Cerebellar nuclear complex (tissue), 1 donor: Measurements from ENCODE around the gene STARD5.
"Not testable (repeated sequence)": the region's sequence is repeated elsewhere in the genome, so short reads cannot be mapped to it uniquely, and the experiment has no call there.

Experiments
- DNase-seq, 2 experiments: peaks; one replicate each; lab custom pipeline; 2025; lab: John Stamatoyannopoulos, UW

The STARD5 gene

DNA sequence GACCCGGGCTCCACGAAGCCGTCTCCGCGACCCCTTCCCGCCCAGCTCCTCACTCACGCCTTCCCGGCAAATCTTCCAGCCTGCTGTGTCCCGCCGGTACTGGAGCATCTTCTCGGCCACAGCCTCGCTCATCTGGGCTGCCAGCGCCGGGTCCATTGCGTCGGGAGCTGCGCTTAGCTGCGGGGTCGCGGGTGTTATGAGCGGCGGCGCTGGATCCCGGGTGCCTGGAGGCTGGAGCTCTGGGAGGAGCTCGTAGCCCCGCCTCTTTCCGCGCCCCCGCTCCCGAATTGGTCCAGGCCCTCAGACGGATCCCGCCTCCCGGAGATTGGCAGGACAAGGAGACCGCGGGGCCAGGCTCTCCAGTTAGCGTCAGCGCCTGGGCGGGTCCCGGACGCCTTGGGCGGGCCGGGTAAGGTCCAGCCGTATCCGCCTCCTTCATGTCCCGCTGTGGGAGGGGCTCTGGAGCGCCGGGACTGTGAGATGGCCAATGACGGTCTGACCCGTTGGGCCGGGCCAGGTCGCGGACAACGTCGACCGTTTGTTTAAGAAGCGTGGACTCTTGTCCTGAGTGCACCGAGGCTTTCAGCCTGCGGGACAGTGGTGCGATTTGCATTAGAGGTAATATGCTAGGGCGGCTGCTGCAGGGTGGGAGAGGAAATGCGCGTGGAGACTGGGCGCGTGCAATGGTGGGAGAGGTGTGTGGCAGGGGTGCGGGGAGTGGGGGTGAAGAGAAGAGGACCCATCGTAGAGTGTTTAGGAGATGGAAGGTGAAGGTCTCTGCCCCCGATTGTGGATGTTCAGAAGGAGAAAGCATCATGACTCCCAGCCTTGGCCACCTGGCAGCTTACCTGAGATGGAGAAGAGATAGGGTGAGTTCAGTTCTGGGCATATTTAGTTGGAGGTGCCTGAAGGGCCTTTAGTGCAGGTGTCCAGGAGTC is at the start of gene STARD5:
Gene STARD5 (minus strand): TSS at position 198 of the 938 bp plus-strand sequence. CDS start 42 bp downstream, at position 156.
- DNase-seq = peak; percentile 94

- no peak for DNase-seq
Observed at GRCh38 chr15:81373176-81373575, 49.2 kb upstream of the STARD5 start.

GRCh38 chr15:81372575-81372974 is 48.6 kb upstream of the STARD5 start:
- DNase-seq = no peak

GRCh38 chr15:81363718-81364500 is 40.0 kb upstream of the STARD5 start:
- no peak for DNase-seq

DNA sequence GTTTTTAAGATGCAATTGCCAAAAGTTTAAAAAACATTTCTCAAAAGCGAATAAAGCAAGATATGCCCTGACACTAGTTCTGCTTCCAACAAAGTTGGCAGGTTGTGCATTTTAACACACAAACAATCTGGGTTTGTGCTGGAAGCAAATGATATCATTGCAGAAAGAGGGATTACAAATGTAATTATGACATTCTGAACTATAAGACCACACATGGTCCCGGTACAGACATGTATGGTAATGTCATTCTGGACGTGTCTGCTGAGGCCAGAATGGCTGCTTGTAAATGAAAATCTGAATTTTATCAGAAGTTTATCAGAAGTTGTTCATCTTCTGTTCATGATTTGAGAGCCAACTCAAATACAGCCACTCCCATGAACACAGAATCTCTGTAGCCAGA is 39.3 kb upstream of the STARD5 start:
- DNase-seq = no peak

DNA sequence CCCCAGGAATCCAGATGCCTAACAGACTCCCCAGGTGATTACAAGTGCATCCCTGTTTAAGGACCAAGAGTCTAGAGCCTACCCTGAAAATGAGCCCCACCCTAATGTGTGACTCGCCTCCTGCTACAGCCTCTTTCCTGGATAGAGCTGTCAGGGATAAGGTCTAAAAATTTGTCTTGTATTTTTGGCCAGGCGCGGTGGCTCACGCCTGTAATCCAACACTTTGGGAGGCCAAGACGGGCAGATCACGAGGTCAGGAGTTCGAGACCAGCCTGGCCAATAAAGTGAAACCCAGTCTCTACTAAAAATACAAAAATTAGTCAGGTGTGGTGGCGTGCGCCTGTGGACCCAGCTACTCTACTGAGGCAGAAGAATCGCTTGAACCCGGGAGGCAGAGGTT is 38.8 kb upstream of the STARD5 start:
- DNase-seq = no peak

GRCh38 chr15:81361891-81362290 is 38.0 kb upstream of the STARD5 start:
- DNase-seq = no peak

DNA sequence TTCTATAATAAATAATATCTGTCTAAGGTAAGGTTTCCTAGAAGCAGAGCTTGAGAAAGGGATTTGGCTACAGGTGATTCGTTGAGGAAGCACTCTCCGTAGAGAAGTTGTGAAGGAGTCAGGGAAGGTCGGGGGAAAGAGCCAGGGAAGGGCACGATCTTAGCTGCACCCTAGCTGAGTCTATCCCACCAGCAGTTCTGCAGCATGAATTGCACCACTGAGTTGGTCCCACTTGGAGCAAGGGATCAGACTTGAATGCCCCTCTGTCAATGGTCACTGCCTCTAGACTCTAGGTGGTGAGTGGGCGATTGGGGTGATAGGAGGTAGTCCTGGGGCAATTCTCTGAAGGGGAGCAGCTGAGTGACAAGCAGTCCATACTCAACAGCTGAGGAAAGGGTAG is 36.5 kb upstream of the STARD5 start:
- no peak for DNase-seq

GRCh38 chr15:81358248-81358647 is 34.3 kb upstream of the STARD5 start:
- no peak for DNase-seq

GRCh38 chr15:81357180-81357686 is 33.3 kb upstream of the STARD5 start:
- no peak for DNase-seq

- no peak for DNase-seq
Observed at GRCh38 chr15:81356252-81356651, 32.3 kb upstream of the STARD5 start.

- DNase-seq = peak; percentile 85 to 88
Observed at GRCh38 chr15:81351651-81352050, 27.7 kb upstream of the STARD5 start.

DNA sequence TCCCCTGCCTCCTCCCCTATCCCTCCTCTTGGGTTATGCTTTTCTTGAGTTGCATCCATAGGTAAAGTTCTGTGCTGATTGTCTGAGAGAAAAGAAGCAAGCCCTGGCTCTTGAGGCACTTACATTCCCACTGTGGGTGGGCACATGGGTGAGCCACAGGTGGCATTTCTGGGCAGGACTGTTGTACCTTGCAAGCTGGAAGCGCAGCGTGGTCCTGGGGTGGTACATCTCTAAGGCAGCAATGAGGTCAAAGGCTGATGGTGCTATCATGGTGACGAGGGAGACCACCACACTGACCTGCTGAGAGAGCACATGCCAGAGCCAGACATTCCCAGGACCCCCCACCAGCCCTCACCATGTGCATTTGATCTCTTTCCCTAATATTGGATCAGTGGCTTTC is 25.3 kb upstream of the STARD5 start:
- no peak for DNase-seq

GRCh38 chr15:81348691-81349090 is 24.8 kb upstream of the STARD5 start:
- DNase-seq = not testable (repeated sequence)

GRCh38 chr15:81347910-81348309 is 24.0 kb upstream of the STARD5 start:
- DNase-seq = no peak

- DNase-seq = no peak
Observed at GRCh38 chr15:81346611-81347010, 22.7 kb upstream of the STARD5 start.

- no peak for DNase-seq
Observed at GRCh38 chr15:81343371-81343770, 19.4 kb upstream of the STARD5 start.

DNA sequence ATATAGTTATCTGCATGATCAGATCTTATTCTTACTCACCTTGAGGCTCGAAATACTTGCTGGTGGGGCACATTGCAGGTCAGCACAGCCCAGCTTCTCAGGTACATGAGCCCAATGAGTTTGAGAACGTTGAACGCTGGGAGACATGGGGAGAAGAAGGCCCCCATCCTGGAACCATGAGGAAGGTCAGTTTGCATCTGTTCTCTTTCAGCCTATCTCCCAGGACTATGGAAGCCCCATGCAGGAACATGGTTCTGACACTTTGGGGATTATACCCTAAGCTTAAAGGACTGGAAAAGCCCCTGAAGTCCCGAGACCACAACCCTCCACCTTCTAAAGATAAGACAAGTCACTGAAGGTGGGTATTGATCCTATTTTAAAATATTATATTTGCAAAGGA is 17.4 kb upstream of the STARD5 start:
- DNase-seq = no peak

- no peak for DNase-seq
Observed at GRCh38 chr15:81339851-81340250, 15.9 kb upstream of the STARD5 start.

- DNase-seq = no peak
Observed at GRCh38 chr15:81339321-81339720, 15.4 kb upstream of the STARD5 start.

DNA sequence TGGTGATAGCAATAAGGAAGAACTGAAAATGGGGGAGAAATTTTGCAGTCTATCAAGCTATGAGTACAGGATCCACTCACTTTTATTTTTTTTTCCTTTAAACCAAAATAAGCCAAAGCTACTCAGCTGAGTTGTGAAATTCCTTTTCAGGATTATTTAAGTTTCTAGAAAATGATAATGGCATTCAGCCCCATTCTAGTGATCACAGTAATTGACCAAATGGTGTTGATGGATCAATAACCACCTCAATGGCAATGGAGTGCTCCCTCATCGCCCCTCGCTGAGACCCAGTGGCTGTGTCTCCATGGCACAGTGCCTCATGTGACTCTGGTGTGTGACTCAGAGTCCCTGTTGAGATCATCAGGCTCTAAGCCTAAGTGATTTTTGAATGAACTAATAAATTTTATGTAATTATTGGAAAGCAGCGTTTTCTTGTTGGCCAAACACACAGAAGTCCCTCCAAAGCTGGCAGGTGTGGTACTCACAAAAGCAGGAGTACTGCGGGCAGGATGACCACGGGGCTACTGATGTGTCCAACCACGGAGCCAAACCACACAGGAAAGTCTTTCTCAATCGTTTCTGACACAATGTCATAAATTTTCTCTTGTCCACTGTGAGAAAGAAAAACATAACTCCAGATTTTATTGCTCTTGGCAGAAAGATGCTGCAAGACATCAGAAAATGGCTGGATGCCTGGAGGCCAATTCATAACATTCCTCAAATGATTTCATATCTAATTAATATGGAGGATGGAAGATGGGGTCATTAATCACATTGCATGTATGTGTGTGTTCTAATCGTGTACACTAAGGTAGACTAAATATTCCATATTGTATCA is 14.4 kb upstream of the STARD5 start:
- DNase-seq = no peak

DNA sequence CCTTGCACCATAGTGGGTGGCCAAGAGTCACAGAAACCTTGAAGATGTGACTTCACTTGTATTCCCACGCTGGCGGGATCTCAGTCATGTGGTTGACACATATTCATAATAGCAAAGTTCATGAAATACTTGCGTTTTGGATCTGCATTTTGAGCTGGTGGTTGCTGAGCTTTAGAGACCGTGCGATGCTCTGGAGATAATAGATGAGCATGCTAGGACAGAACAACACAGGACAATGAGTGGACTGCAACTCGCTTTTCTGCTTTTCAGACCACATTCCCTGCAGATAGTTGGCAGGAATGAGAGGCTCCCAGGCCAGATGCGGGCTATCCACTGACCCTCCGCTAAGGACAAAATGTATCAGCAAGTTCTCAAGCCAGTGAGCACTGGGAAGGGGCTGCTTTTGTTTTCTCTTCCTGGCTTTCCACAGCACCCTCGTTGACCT is 13.8 kb upstream of the STARD5 start:
- no peak for DNase-seq
